Measurements from ENCODE around the gene UBR7. TPM values are rescaled to one million over a fixed set of nuclear protein-coding genes. Genes with fewer than 3 reads are reported as not detected.

UBR7 gene
- total and polyA plus RNA-seq, 2 experiments from 2014 or later = 24.0 to 28.7 TPM

GRCh38 chr14:93183596-93184317 lies 23.3 kb upstream of the UBR7 start:
- H3K9me3 ChIP-seq (ENCODE audit: low read depth) = no peaks in the 10 kb centered on the region
- no peak for TF ChIP-seq EZH2 (IDR thresholded peaks at IDR 0.05; ENCODE audit: insufficient read depth, poor library complexity, severe bottlenecking)
- no peak for TF ChIP-seq EZH2phosphoT487 (IDR thresholded peaks at IDR 0.05; ENCODE audit: insufficient read depth, low read depth)
- H3K4me1 ChIP-seq (ENCODE audit: insufficient read depth) = peaks cover 13% of the 10 kb centered on the region
- no peaks in the 10 kb centered on the region for H3K9me2 ChIP-seq (ENCODE audit: insufficient read depth)
- H3K36me3 ChIP-seq (ENCODE audit: low read depth) = peaks cover 5% of the 10 kb centered on the region; the same call in 1 of the 2 replicates
- 37 to 38% methylated on average over 17 of the region's 17 CpGs for WGBS, 2 experiments (ENCODE audit: low coverage in 1 of 2, low lambda C conversion rate in 2 of 2, missing lambda C conversion rate in 2 of 2)
- no peaks in the 10 kb centered on the region for H3K27me3 ChIP-seq (replicated peaks; ENCODE audit: insufficient read depth)
- peak overlapping the region; percentile 80 for H3K4me2 ChIP-seq (ENCODE audit: unreplicated experiment)
- H3F3A ChIP-seq (ENCODE audit: insufficient read depth) = peaks cover 5% of the 10 kb centered on the region; the same call in 1 of the 2 replicates
- in situ Hi-C loops (cut with MboI) = no loop called here
- no peaks in the 10 kb centered on the region for H4K20me1 ChIP-seq (ENCODE audit: insufficient read depth)
- peak; percentile 27 for DNase-seq
- peaks cover 38% of the 10 kb centered on the region for H3K79me2 ChIP-seq (ENCODE audit: insufficient read depth)
- H3K27ac ChIP-seq = no peak overlapping the region
- peak overlapping the region; percentile 96 for H3K9ac ChIP-seq
- H3K4me3 ChIP-seq = peak overlapping the region; percentile 92
- H2AFZ ChIP-seq = peak overlapping the region; percentile 96

- Histone ChIP-seq H3K27ac (peak within 1 kb of the TSS; percentile 85), H3K27me3 (replicated peaks; ENCODE audit: insufficient read depth) (no peaks in the 10 kb centered on the region), H3K9me2 (ENCODE audit: insufficient read depth) (no peaks in the 10 kb centered on the region), H3K9me3 (ENCODE audit: low read depth) (no peaks in the 10 kb centered on the region), H3K79me2 (ENCODE audit: insufficient read depth) (peaks cover 38% of the 10 kb centered on the region), H3F3A (ENCODE audit: insufficient read depth) (peaks cover 5% of the 10 kb centered on the region; the same call in 1 of the 2 replicates), H3K4me3 (peak within 1 kb of the TSS; percentile 92), H3K9ac (peak within 1 kb of the TSS; percentile 96), H2AFZ (peak within 1 kb of the TSS; percentile 96), H3K36me3 (ENCODE audit: low read depth) (peaks cover 5% of the 10 kb centered on the region; the same call in 1 of the 2 replicates), H3K4me2 (ENCODE audit: unreplicated experiment) (peak within 1 kb of the TSS; percentile 96), H3K4me1 (ENCODE audit: insufficient read depth) (peaks cover 13% of the 10 kb centered on the region), H4K20me1 (ENCODE audit: insufficient read depth) (no peaks in the 10 kb centered on the region)
- WGBS, 2 experiments (ENCODE audit: low coverage in 1 of 2, low lambda C conversion rate in 2 of 2, missing lambda C conversion rate in 2 of 2) = 0 to 1% methylated on average over 44 to 80 of the region's 124 CpGs
- TF ChIP-seq EZH2 (IDR thresholded peaks at IDR 0.05; ENCODE audit: insufficient read depth, poor library complexity, severe bottlenecking) = no peak
- no peak for TF ChIP-seq EZH2phosphoT487 (IDR thresholded peaks at IDR 0.05; ENCODE audit: insufficient read depth, low read depth)
- in situ Hi-C loops (cut with MboI) = no loop called here
- DNase-seq = peak; percentile 93
Observed at GRCh38 chr14:93184391-93185348, 22.4 kb upstream of the UBR7 start, which contains the start of the genes LYSET and MOAP1. Gene LYSET (plus strand): TSS chr14:93185317. CDS start chr14:93185406, 89 bp downstream. Gene MOAP1 (minus strand): TSS chr14:93184897. CDS start chr14:93184242, 655 bp downstream.

GRCh38 chr14:93185349-93185720 lies 21.7 kb upstream of the UBR7 start:
- no peaks in the 10 kb centered on the region for H3K9me3 ChIP-seq (ENCODE audit: low read depth)
- H3F3A ChIP-seq (ENCODE audit: insufficient read depth) = peaks cover 5% of the 10 kb centered on the region; the same call in 1 of the 2 replicates
- peak overlapping the region; percentile 93 for H2AFZ ChIP-seq
- no peaks in the 10 kb centered on the region for H4K20me1 ChIP-seq (ENCODE audit: insufficient read depth)
- no peak for TF ChIP-seq EZH2phosphoT487 (IDR thresholded peaks at IDR 0.05; ENCODE audit: insufficient read depth, low read depth)
- TF ChIP-seq EZH2 (IDR thresholded peaks at IDR 0.05; ENCODE audit: insufficient read depth, poor library complexity, severe bottlenecking) = no peak
- no peaks in the 10 kb centered on the region for H3K9me2 ChIP-seq (ENCODE audit: insufficient read depth)
- H3K27ac ChIP-seq = peak overlapping the region; percentile 85
- H3K79me2 ChIP-seq (ENCODE audit: insufficient read depth) = peaks cover 38% of the 10 kb centered on the region
- no peaks in the 10 kb centered on the region for H3K27me3 ChIP-seq (replicated peaks; ENCODE audit: insufficient read depth)
- H3K4me1 ChIP-seq (ENCODE audit: insufficient read depth) = peaks cover 13% of the 10 kb centered on the region
- WGBS, 2 experiments (ENCODE audit: low coverage in 1 of 2, low lambda C conversion rate in 2 of 2, missing lambda C conversion rate in 2 of 2) = 0 to 2% methylated on average over 10 of the region's 10 CpGs
- no peak for DNase-seq
- peak overlapping the region; percentile 96 for H3K9ac ChIP-seq
- H3K4me3 ChIP-seq = peak overlapping the region; percentile 92
- H3K4me2 ChIP-seq (ENCODE audit: unreplicated experiment) = peak overlapping the region; percentile 96
- H3K36me3 ChIP-seq (ENCODE audit: low read depth) = peaks cover 5% of the 10 kb centered on the region; the same call in 1 of the 2 replicates
- in situ Hi-C loops (cut with MboI) = no loop called here

GRCh38 chr14:93186466-93186865 lies 20.6 kb upstream of the UBR7 start:
- Histone ChIP-seq H4K20me1 (ENCODE audit: insufficient read depth) (no peaks in the 10 kb centered on the region), H3F3A (ENCODE audit: insufficient read depth) (peaks cover 5% of the 10 kb centered on the region; the same call in 1 of the 2 replicates), H3K79me2 (ENCODE audit: insufficient read depth) (peaks cover 38% of the 10 kb centered on the region), H3K36me3 (ENCODE audit: low read depth) (peaks cover 5% of the 10 kb centered on the region; the same call in 1 of the 2 replicates), H3K4me2 (ENCODE audit: unreplicated experiment) (no peak overlapping the region), H2AFZ (no peak overlapping the region), H3K27me3 (replicated peaks; ENCODE audit: insufficient read depth) (no peaks in the 10 kb centered on the region), H3K4me1 (ENCODE audit: insufficient read depth) (peaks cover 13% of the 10 kb centered on the region), H3K9me3 (ENCODE audit: low read depth) (no peaks in the 10 kb centered on the region), H3K27ac (no peak overlapping the region), H3K9ac (0 out of 2 replicates have a peak overlapping the region, but pooled peaks have one; percentile 96), H3K9me2 (ENCODE audit: insufficient read depth) (no peaks in the 10 kb centered on the region), H3K4me3 (no peak overlapping the region)
- DNase-seq = no peak
- in situ Hi-C loops (cut with MboI) = no loop called here
- 82 to 89% methylated on average over 6 of the region's 6 CpGs for WGBS, 2 experiments (ENCODE audit: low coverage in 1 of 2, low lambda C conversion rate in 2 of 2, missing lambda C conversion rate in 2 of 2)
- TF ChIP-seq EZH2phosphoT487 (IDR thresholded peaks at IDR 0.05; ENCODE audit: insufficient read depth, low read depth) = no peak
- TF ChIP-seq EZH2 (IDR thresholded peaks at IDR 0.05; ENCODE audit: insufficient read depth, poor library complexity, severe bottlenecking) = no peak
